ENCODE results near the gene MSMO1.

DNA sequence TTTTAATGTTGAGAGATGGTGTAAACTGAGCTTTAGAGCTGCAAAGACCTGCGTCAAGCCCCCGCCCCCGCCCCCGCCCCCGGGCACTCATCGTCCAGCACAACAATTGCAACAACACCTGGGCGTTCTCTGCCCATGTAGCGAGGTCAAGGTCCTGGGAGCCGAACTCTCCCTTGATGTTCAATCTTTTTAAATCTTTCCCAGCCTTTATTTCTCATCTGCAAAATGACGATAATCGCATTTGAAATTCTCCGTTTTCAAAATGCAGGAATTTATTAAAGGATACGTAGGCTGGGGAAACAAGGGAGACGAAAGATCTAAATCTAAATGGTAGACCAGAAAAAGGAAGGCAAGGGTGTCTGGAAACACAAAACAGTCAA lies 648 bp upstream of the MSMO1 start:
- TF ChIP-seq POLR2A (IDR thresholded peaks at IDR 0.05; ENCODE audit: low read depth) (no peak), CTCF (IDR thresholded peaks at IDR 0.05) (no peak), POLR2AphosphoS5 (IDR thresholded peaks at IDR 0.05) (no peak), EP300 (IDR thresholded peaks at IDR 0.05) (no peak)

Measured in esophagus muscularis mucosa (tissue), 4 donors.